Activated naive CD8-positive, alpha-beta T cell (primary cell): Measurements from ENCODE around the gene HS3ST1.

Experiments used
- H3K27ac Mint-ChIP-seq: one replicate; pipeline ENCODE4 v1.8.0; 2021; ENCODE audit warnings: mixed read lengths
- H3K27me3 Mint-ChIP-seq: one replicate; pipeline ENCODE4 v1.8.0; 2021; ENCODE audit warnings: mixed read lengths
- H3K36me3 Mint-ChIP-seq: one replicate; pipeline ENCODE4 v1.8.0; 2021; ENCODE audit warnings: mixed read lengths
- H3K4me1 Mint-ChIP-seq: one replicate; pipeline ENCODE4 v1.8.0; 2021; ENCODE audit warnings: low read depth, mixed read lengths
- H3K4me3 Mint-ChIP-seq: one replicate; pipeline ENCODE4 v1.8.0; 2021; ENCODE audit warnings: mild to moderate bottlenecking, mixed read lengths
- H3K9me3 Mint-ChIP-seq: one replicate; pipeline ENCODE4 v1.8.0; 2021; ENCODE audit warnings: low read depth, mixed read lengths

The HS3ST1 gene

DNA sequence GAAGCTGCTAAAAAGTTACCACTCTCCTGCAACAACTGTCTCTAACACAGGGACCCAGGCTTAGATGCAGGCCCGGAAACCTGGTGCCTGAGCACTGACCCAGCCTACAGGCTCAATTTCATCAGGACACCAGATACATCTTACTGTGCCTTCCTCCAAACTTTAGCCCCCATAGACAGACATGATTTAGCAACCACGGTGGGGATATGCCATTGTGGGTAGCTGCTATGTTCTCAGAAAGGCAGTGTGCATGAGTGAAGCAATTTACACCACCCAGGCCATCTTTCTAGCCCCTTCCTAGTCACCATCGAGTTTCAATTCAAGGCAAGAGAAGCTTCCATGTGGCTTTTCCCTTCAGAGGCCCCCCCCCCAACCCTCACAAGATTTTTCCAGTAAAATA is 2.7 kb downstream of the HS3ST1 start:
- H3K36me3 Mint-ChIP-seq: no peaks in the 10 kb centered on the region
- no peak overlapping the region for H3K4me3 Mint-ChIP-seq
- H3K27me3 Mint-ChIP-seq: peaks cover 15% of the 10 kb centered on the region
- no peaks in the 10 kb centered on the region for H3K9me3 Mint-ChIP-seq
- H3K27ac Mint-ChIP-seq: no peak overlapping the region
- H3K4me1 Mint-ChIP-seq: peaks cover 16% of the 10 kb centered on the region

GRCh38 chr4:11424856-11425255 is 3.8 kb downstream of the HS3ST1 start:
- Mint-ChIP-seq H3K27ac (no peak overlapping the region), H3K27me3 (peaks cover 12% of the 10 kb centered on the region), H3K9me3 (no peaks in the 10 kb centered on the region), H3K4me1 (peaks cover 16% of the 10 kb centered on the region), H3K36me3 (no peaks in the 10 kb centered on the region), H3K4me3 (no peak overlapping the region)

DNA sequence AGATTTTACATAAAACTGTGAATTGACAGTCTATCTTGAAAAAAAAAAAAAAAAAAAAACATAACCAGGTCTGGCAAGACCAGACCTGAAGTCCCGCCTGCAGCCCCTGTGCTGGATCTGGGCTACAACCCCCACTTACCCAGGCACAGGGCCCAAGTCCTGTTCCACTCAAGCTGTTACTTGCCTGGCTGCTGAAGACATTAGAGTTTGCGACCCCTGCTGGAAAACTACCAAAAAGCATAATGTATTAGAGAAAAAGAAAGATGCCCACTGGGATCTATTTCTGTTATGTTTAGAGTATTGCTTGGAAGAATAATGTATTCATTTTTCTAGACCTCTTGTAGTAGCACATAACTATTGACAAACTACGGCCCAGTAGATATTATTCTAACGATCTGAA is 4.7 kb downstream of the HS3ST1 start:
- no peak overlapping the region for H3K4me3 Mint-ChIP-seq
- peaks cover 10% of the 10 kb centered on the region for H3K4me1 Mint-ChIP-seq

GRCh38 chr4:11423465-11423864 is 5.2 kb downstream of the HS3ST1 start:
- no peaks in the 10 kb centered on the region for H3K9me3 Mint-ChIP-seq
- H3K36me3 Mint-ChIP-seq: no peaks in the 10 kb centered on the region
- H3K4me1 Mint-ChIP-seq: peaks cover 10% of the 10 kb centered on the region
- H3K4me3 Mint-ChIP-seq: no peak overlapping the region
- no peak overlapping the region for H3K27ac Mint-ChIP-seq
- H3K27me3 Mint-ChIP-seq: peaks cover 12% of the 10 kb centered on the region

More for the DNA sequence above, 4.7 kb downstream of the HS3ST1 start:
- Mint-ChIP-seq H3K27ac (no peak overlapping the region), H3K9me3 (no peaks in the 10 kb centered on the region), H3K27me3 (peaks cover 12% of the 10 kb centered on the region), H3K36me3 (no peaks in the 10 kb centered on the region)

DNA sequence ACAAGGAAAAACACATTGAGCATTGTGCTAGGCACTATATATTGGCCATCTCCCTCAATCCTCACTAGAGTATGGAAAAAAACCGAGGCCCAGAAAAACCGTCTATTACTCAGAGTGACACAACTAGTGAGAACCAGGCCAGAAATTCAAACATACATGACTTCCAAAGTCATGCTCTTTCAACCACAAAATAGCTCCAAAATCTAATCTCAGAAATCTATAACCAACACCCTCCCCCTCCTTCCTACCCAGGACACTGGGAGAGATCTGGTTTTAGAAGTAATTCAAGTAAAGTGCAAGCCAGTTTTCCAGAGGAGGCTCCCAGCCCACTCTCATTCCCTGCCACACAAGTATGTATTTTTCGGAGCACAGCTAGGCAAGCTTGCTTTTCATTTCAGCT is 7.6 kb downstream of the HS3ST1 start:
- H3K9me3 Mint-ChIP-seq: no peaks in the 10 kb centered on the region
- H3K27me3 Mint-ChIP-seq: no peaks in the 10 kb centered on the region
- no peaks in the 10 kb centered on the region for H3K4me1 Mint-ChIP-seq
- no peak overlapping the region for H3K27ac Mint-ChIP-seq
- no peaks in the 10 kb centered on the region for H3K36me3 Mint-ChIP-seq
- no peak overlapping the region for H3K4me3 Mint-ChIP-seq

GRCh38 chr4:11420327-11420726 is 8.4 kb downstream of the HS3ST1 start:
- Mint-ChIP-seq H3K4me3 (no peak overlapping the region), H3K9me3 (no peaks in the 10 kb centered on the region), H3K36me3 (no peaks in the 10 kb centered on the region), H3K27me3 (no peaks in the 10 kb centered on the region), H3K27ac (no peak overlapping the region), H3K4me1 (no peaks in the 10 kb centered on the region)

DNA sequence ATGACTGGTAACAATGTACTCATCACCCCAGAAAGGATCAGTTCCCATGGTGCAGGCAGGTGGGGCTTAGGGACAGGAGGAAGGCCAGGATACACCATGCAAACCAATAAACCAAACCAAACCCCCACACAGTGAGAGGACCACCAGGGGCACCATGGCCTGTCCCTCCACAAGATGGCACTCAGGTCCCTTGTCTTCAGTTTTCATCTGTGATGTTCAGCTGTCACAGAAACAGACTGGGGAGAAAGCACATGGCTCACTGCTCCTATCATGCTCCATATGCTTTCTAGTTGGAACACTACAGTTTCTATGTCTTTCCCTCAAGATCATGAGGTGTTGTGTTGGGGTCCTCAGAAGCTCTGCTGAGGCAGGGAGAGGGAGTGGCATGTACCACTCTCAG is 10.1 kb downstream of the HS3ST1 start:
- H3K27ac Mint-ChIP-seq: no peak overlapping the region
- no peaks in the 10 kb centered on the region for H3K36me3 Mint-ChIP-seq
- no peaks in the 10 kb centered on the region for H3K27me3 Mint-ChIP-seq
- no peaks in the 10 kb centered on the region for H3K9me3 Mint-ChIP-seq
- H3K4me1 Mint-ChIP-seq: no peaks in the 10 kb centered on the region
- H3K4me3 Mint-ChIP-seq: no peak overlapping the region

DNA sequence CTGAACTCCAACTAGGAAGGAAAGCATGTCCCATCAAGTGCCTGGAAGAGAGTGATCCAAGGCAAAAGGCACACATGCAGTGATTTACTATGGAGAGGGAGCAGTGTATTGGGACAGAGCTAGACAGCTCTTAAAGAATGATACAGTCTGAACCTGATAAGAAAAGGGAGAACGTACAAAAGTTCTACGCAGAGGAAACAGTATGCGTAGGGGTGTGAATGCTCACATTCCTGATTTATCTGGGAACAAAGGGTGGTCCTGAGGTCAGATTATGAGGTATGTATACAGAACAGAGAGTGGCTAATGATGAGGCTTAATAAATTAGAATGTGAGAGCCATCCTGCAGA is 12.0 kb downstream of the HS3ST1 start:
- no peak overlapping the region for H3K27ac Mint-ChIP-seq

GRCh38 chr4:11416071-11416766 is 12.5 kb downstream of the HS3ST1 start:
- H3K27ac Mint-ChIP-seq: no peak overlapping the region
- no peaks in the 10 kb centered on the region for H3K9me3 Mint-ChIP-seq
- no peaks in the 10 kb centered on the region for H3K27me3 Mint-ChIP-seq
- no peaks in the 10 kb centered on the region for H3K4me1 Mint-ChIP-seq
- H3K4me3 Mint-ChIP-seq: no peak overlapping the region
- H3K36me3 Mint-ChIP-seq: no peaks in the 10 kb centered on the region

More for the DNA sequence above, 12.0 kb downstream of the HS3ST1 start:
- no peaks in the 10 kb centered on the region for H3K27me3 Mint-ChIP-seq
- H3K4me3 Mint-ChIP-seq: no peak overlapping the region
- no peaks in the 10 kb centered on the region for H3K36me3 Mint-ChIP-seq
- no peaks in the 10 kb centered on the region for H3K9me3 Mint-ChIP-seq
- no peaks in the 10 kb centered on the region for H3K4me1 Mint-ChIP-seq

DNA sequence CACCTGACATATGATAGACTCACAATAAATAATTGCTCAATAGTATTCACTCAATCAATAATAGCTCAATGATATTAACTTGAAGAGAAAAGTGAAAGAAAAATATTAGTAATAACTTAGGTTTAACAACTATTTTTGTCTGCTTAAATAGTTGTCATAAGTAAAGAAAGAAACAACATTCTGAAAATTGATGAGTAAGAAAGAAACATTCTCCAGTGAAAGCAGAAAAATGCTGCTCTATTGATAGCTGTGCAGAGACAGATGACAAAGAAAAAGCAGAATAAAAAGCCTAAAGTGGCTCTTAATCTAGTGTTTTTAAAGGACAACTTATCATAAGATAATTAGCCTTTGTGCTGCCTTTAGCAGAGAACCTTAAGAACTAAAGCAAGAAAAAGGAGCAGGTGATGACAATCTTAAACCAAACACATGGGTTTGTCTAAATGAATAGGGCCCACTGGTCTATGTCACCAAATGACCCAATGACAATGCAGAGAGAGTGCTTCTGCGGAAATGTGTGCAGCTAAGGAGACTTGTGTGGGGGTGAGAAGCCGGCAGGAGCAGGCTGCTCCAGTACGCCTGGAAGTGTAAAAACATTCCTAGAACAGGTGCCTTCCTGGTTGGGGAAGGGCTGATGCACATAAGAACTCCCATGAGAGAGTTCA is 13.2 kb downstream of the HS3ST1 start:
- Mint-ChIP-seq H3K27ac (no peak overlapping the region), H3K9me3 (no peaks in the 10 kb centered on the region), H3K4me3 (no peak overlapping the region), H3K36me3 (no peaks in the 10 kb centered on the region), H3K4me1 (no peaks in the 10 kb centered on the region), H3K27me3 (no peaks in the 10 kb centered on the region)

- H3K4me1 Mint-ChIP-seq: no peaks in the 10 kb centered on the region
- no peak overlapping the region for H3K27ac Mint-ChIP-seq
- H3K27me3 Mint-ChIP-seq: no peaks in the 10 kb centered on the region
- H3K9me3 Mint-ChIP-seq: no peaks in the 10 kb centered on the region
- no peaks in the 10 kb centered on the region for H3K36me3 Mint-ChIP-seq
- H3K4me3 Mint-ChIP-seq: no peak overlapping the region
These were observed 16.5 kb downstream of the HS3ST1 start for GRCh38 chr4:11412211-11412610.

GRCh38 chr4:11409632-11410031 is 19.1 kb downstream of the HS3ST1 start:
- no peak overlapping the region for H3K27ac Mint-ChIP-seq
- no peaks in the 10 kb centered on the region for H3K27me3 Mint-ChIP-seq
- no peaks in the 10 kb centered on the region for H3K4me1 Mint-ChIP-seq
- no peaks in the 10 kb centered on the region for H3K9me3 Mint-ChIP-seq
- H3K4me3 Mint-ChIP-seq: no peak overlapping the region
- H3K36me3 Mint-ChIP-seq: no peaks in the 10 kb centered on the region

DNA sequence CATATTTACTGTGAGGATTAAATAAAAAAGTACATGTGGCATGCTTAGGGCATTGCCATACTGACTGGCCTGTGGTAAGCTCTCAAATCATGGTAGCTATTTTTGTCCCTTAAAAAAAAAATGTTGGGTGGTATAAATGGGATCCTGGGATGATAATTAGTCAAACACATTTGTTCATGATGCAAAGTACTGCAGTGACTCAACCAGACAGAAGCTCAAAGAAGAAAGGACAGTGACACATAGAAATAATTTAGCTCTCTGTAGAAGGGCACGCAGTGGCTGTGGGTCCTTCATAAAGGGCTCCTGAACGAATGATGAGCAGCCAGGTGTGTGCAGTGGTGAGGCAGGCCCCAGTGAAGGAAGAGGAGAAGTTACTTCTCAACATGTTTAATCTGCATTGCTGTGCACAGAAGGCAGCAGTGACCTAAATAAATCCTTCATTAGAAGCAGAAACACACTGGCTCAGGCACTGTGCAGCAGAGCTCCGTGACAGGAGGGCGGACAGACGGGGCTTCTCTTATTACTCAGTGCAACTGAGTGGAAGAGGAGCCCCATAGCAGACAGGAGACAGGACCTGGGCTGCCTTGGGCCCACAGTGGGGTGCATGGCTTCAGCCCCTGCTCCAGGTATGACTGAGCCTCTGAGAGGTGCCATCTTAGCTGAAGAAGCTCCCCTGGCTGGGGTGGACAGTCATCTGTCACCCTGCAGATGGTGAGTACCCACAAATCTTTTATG is 20.3 kb downstream of the HS3ST1 start:
- Mint-ChIP-seq H3K4me1 (no peaks in the 10 kb centered on the region), H3K27me3 (no peaks in the 10 kb centered on the region), H3K36me3 (no peaks in the 10 kb centered on the region), H3K27ac (no peak overlapping the region), H3K4me3 (no peak overlapping the region), H3K9me3 (no peaks in the 10 kb centered on the region)

DNA sequence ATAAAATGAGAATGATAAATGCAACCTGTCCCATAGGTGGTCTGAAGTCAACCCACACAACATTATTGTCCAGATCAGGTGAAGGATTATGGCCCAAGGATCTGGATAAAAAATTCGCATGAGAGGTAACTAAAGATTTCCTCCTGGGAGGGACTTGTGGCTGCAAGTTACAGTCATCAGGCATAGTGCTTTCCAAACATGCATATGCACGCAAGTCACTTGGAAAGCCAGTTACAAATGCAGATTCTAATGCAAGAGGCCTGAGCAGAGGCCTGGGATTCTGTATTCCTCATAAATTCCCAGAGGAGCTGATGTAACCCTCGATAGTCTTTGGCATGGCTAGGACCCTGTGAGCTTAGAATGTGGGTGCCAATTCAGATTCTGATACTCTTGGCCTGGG is 21.1 kb downstream of the HS3ST1 start:
- no peak overlapping the region for H3K4me3 Mint-ChIP-seq
- no peaks in the 10 kb centered on the region for H3K9me3 Mint-ChIP-seq
- H3K27me3 Mint-ChIP-seq: no peaks in the 10 kb centered on the region
- H3K27ac Mint-ChIP-seq: no peak overlapping the region
- no peaks in the 10 kb centered on the region for H3K4me1 Mint-ChIP-seq
- no peaks in the 10 kb centered on the region for H3K36me3 Mint-ChIP-seq

DNA sequence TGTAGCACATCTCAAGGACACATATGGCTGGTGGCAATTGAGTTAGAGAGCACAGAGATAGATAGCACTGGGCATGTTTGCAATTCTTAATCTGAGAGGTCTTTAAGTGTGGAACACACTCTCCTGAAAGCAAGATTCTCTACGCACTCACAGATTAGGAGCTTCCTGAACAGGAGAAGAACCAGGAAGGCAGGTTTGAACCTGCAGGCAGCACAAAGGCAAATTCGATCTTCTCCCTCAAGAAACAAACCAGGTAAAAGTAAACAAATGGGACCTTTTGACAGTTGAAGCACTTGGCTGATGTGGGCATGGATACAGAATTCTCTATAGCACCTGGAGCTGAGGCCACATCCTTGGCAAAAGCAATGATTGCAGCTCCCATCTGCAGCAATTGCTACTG is 24.3 kb downstream of the HS3ST1 start:
- Mint-ChIP-seq H3K4me1 (no peaks in the 10 kb centered on the region), H3K27me3 (no peaks in the 10 kb centered on the region), H3K36me3 (no peaks in the 10 kb centered on the region), H3K27ac (no peak overlapping the region), H3K9me3 (no peaks in the 10 kb centered on the region), H3K4me3 (no peak overlapping the region)
